ENCODE measurements around the gene FGF18. TPM values are rescaled to one million over a fixed set of nuclear protein-coding genes. Genes with fewer than 3 reads are reported as not detected.

Gene FGF18
- total RNA-seq, 4 donors from 2014 or later: 1.4 to 3.0 TPM; not detected in 2

DNA sequence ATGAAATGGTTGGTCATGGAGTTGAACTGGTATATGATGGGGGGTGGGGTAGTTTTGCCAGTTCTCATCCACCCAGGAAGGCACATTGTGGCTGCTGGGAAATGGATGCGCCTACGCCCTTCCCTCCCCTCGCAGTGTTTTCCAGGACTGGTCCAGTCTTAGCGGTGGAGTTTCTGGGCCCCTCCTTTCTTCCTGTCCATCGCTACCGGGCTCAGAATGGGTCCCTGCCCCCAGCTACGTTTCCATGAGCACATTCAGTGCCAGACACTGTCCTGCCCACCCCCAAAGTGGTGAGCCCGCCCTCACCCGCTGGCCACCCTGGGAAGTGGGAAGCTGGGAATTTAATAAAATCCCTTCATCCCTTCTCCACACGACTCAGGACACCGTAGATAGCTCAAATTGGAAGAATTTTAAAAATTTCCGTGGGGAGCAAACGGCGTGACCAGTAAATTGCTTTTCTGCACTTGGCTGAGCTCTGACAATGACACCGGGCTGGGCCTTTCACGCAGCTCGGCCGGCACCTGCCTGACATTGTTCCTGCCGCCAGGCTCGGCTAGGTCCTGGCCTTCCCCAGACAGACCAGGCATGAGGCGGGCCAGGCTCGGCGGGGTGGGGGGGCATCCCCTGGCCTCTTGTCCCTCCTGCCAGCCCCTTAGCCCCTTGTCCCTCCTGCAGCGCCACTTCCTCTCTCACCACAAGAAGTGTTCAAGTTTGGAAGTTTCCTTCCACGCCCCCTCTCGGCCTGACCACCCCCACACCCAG lies 3.6 kb downstream of the FGF18 start:
- no peak for DNase-seq
- peaks cover 0 to 18% of the 10 kb centered on the region in 2 donors for H3K4me1 ChIP-seq
- no peak overlapping the region for H3K4me3 ChIP-seq
- H3K27me3 ChIP-seq: peaks cover 0 to 6% of the 10 kb centered on the region in 2 donors
- H3K9me3 ChIP-seq: no peaks in the 10 kb centered on the region
- TF ChIP-seq CTCF (IDR thresholded peaks at IDR 0.05): no peak
- TF ChIP-seq POLR2A (IDR thresholded peaks at IDR 0.05): no peak
- H3K36me3 ChIP-seq: no peaks in the 10 kb centered on the region
- no peak overlapping the region for H3K27ac ChIP-seq
- intact Hi-C loops (cut with DNase I; ENCODE audit: low total_unique reads): loop anchor here (5.0 kb wide), 1 partner anchor 479 kb away; no protein-coding TSS in a partner anchor

GRCh38 chr5:171424726-171425125 lies 5.3 kb downstream of the FGF18 start:
- H3K4me1 ChIP-seq: peaks cover 0 to 10% of the 10 kb centered on the region in 2 donors
- DNase-seq: no peak
- intact Hi-C loops (cut with DNase I; ENCODE audit: low total_unique reads): loop anchor here (5.0 kb wide), 1 partner anchor 478 kb away; no protein-coding TSS in a partner anchor

DNA sequence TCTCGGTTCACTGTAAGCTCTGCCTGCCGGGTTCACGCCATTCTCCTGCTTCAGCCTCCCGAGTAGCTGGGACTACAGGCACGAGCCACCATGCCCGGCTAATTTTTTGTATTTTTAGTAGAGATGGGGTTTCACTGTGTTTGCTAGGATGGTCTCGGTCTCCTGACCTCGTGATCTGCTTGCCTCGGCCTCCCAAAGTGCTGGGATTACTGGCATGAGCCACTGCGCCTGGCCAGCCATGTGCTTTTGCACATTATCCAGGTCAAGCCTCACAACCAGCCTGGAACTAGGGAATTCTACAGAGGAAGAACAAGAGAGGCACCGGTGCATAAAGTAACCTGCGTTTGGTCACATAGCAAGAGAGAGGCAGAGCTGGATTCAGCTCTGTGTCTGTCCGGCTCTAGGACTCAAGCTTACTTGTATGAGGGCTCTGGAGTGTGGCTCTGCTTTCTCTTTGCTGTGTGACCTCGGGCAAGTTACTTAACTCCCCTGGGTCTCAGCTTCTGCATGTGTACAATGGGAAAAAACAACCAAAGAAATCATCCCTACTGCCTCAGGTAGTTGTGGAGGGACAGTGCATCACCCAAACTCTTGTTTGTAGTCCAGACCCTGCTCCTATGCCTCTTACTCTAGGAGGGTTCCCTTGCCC lies 6.3 kb downstream of the FGF18 start:
- no peak for TF ChIP-seq CTCF (IDR thresholded peaks at IDR 0.05)
- no peak for TF ChIP-seq POLR2A (IDR thresholded peaks at IDR 0.05)
- Histone ChIP-seq H3K4me1 (no peaks in the 10 kb centered on the region), H3K4me3 (no peak overlapping the region), H3K27ac (no peak overlapping the region), H3K27me3 (no peaks in the 10 kb centered on the region), H3K9me3 (no peaks in the 10 kb centered on the region), H3K36me3 (no peaks in the 10 kb centered on the region)
- DNase-seq: peak in 1 of 2 donors; percentile 0
- intact Hi-C loops (cut with DNase I; ENCODE audit: low total_unique reads): no loop called here

More at GRCh38 chr5:171424726-171425125, 5.3 kb downstream of the FGF18 start:
- Histone ChIP-seq H3K9me3 (no peaks in the 10 kb centered on the region), H3K27ac (no peak overlapping the region), H3K27me3 (peaks cover 0 to 6% of the 10 kb centered on the region in 2 donors), H3K4me3 (no peak overlapping the region), H3K36me3 (no peaks in the 10 kb centered on the region)
- TF ChIP-seq CTCF (IDR thresholded peaks at IDR 0.05): no peak
- no peak for TF ChIP-seq POLR2A (IDR thresholded peaks at IDR 0.05)

- Histone ChIP-seq H3K9me3 (no peaks in the 10 kb centered on the region), H3K27ac (no peak overlapping the region), H3K36me3 (no peaks in the 10 kb centered on the region), H3K4me3 (no peak overlapping the region), H3K4me1 (no peaks in the 10 kb centered on the region), H3K27me3 (no peaks in the 10 kb centered on the region)
- intact Hi-C loops (cut with DNase I; ENCODE audit: low total_unique reads): no loop called here
- peak in 1 of 2 donors; percentile 9 for DNase-seq
- no peak for TF ChIP-seq CTCF (IDR thresholded peaks at IDR 0.05)
- no peak for TF ChIP-seq POLR2A (IDR thresholded peaks at IDR 0.05)
Measured at GRCh38 chr5:171426266-171426665, 6.8 kb downstream of the FGF18 start.

DNA sequence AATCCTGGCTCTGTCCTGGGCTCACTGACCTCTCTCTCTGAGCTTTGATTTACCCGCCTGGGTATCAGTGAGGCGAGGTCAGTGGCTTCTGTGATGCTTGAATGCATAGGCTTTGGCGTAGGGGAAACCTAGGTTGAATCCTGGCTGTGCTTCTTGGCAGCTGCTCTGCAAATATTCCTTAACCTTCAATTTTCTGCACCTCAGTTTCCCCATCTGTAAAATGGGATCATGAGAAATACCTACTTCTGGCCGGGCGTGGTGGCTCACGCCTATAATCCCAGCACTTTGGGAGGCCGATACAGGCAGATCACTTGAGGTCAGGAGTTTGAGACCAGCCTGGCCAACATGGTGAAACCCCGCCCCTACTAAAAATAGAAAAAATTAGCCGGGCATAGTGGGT lies 7.2 kb downstream of the FGF18 start:
- no peak overlapping the region for H3K4me3 ChIP-seq
- no peak overlapping the region for H3K27ac ChIP-seq
- H3K9me3 ChIP-seq: no peaks in the 10 kb centered on the region
- H3K27me3 ChIP-seq: no peaks in the 10 kb centered on the region
- TF ChIP-seq POLR2A (IDR thresholded peaks at IDR 0.05) (no peak), CTCF (IDR thresholded peaks at IDR 0.05) (no peak)
- intact Hi-C loops (cut with DNase I; ENCODE audit: low total_unique reads): no loop called here
- peak in 1 of 2 donors; percentile 2 for DNase-seq
- no peaks in the 10 kb centered on the region for H3K36me3 ChIP-seq
- H3K4me1 ChIP-seq: no peaks in the 10 kb centered on the region

Measured in uterus (tissue), 4 donors.